Lower leg skin (tissue), 3 donors: ENCODE measurements around the gene MTM1.

Experiments
- CTCF ChIP-seq, 3 donors: fragments of 450-650 bp; IDR thresholded peaks; one replicate each; pipeline ENCODE4 v1.5.1; 2016; ENCODE audit warnings: antibody characterized with exemption in 3 of 3, mild to moderate bottlenecking in 3 of 3, moderate library complexity in 2 of 3
- POLR2A ChIP-seq, 2 donors: fragments of 450-650 bp; IDR thresholded peaks; one replicate each; pipeline ENCODE4 v1.6.1; 2016 to 2017; ENCODE audit warnings: antibody characterized with exemption in 2 of 2, mild to moderate bottlenecking in 1 of 2, moderate library complexity in 1 of 2

DNA sequence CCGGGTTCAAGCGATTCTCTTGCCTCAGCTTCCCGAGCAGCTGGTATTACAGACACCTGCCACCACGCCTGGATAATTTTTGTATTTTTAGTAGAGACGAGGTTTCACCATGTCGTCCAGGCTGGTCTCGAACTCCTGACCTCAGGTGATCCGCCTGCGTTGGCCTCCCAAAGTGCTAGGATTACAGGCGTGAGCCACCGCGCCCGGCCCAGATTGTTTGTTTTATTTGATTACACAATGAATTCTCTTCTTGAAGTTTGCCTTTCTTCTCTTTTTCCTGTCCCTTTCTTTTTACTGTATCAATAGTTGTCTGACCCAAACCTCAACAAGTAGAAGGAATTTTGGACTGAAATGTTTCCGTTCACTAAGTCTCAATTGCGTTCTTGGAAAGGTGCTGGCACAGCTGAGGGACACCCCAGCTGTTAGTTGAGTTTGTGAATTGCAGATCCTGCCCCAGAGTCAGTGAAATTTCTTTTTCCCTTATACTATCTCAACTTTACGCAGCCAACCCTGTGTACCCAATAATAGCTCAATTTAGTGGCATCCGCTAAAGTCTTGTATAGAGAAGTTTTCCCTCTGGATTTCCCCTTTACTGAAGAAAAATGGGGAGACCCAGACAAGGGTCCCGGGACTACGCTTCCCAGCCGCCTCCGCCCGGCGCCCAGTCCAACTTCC, 639 bp upstream of the MTM1 start:
- TF ChIP-seq POLR2A (IDR thresholded peaks at IDR 0.05) (no peak), CTCF (IDR thresholded peaks at IDR 0.05) (no peak)
